Neural cell (in vitro differentiated cells): ENCODE data around the gene GCSAM. TPM values are rescaled to one million over a fixed set of nuclear protein-coding genes. Genes with fewer than 3 reads are reported as not detected.

Experiments
- H2AFZ ChIP-seq: fragments of 200-600, 300-800 bp; sonication (generic), shearing (Covaris generic); 2 replicates; pipeline ENCODE4 v1.6.0; 2014; ENCODE audit warnings: low read depth, mild to moderate bottlenecking, antibody characterized with exemption, low read length, moderate library complexity
- H3F3A ChIP-seq: fragments of 200-600 bp; shearing (Covaris generic); 2 replicates; pipeline ENCODE4 v1.6.1; 2016; ENCODE audit warnings: mild to moderate bottlenecking, moderate library complexity, mixed read lengths, antibody characterized with exemption, low read length; ENCODE audit not compliant: insufficient read depth, poor library complexity, severe bottlenecking
- H3K27ac ChIP-seq: fragments of 200-600, 300-800 bp; sonication (generic), shearing (Covaris generic); 2 replicates; pipeline ENCODE4 v1.5.1; 2014; ENCODE audit warnings: mild to moderate bottlenecking, low read length, moderate library complexity
- H3K27me3 ChIP-seq: fragments of 300-800, 200-600 bp; sonication (generic), shearing (Covaris generic); 2 replicates; pipeline ENCODE4 v1.6.0; 2014; ENCODE audit warnings: mild to moderate bottlenecking, low read depth, low read length, moderate library complexity; ENCODE audit not compliant: insufficient read depth
- H3K36me3 ChIP-seq: fragments of 300-800, 200-600 bp; sonication (generic), shearing (Covaris generic); 2 replicates; pipeline ENCODE4 v1.5.1; 2014; ENCODE audit warnings: mild to moderate bottlenecking, antibody characterized with exemption, low read length, moderate library complexity; ENCODE audit not compliant: insufficient read depth
- H3K4me2 ChIP-seq: fragments of 300-800, 200-600 bp; sonication (generic), shearing (Covaris generic); 2 replicates; pipeline ENCODE4 v1.6.0; 2014; ENCODE audit warnings: mild to moderate bottlenecking, low read length
- H3K4me3 ChIP-seq: fragments of 300-800, 200-600 bp; sonication (generic), shearing (Covaris generic); 2 replicates; pipeline ENCODE4 v1.5.1; 2014; ENCODE audit warnings: mild to moderate bottlenecking, low read length, moderate library complexity
- H3K79me2 ChIP-seq: fragments of 200-600 bp; shearing (Covaris generic); replicated peaks from 2 replicates; pipeline ENCODE4 v1.6.0; 2014; ENCODE audit warnings: mild to moderate bottlenecking, low read length, moderate library complexity; ENCODE audit not compliant: insufficient read depth
- H3K9ac ChIP-seq: fragments of 300-800, 200-600 bp; sonication (generic), shearing (Covaris generic); 2 replicates; pipeline ENCODE4 v1.6.1; 2016; ENCODE audit warnings: mild to moderate bottlenecking, low read length, mixed read lengths
- H3K9me2 ChIP-seq: fragments of 200-600 bp; shearing (Covaris generic); 2 replicates; pipeline ENCODE4 v1.6.1; 2016; ENCODE audit warnings: mild to moderate bottlenecking, low read length, mixed read lengths; ENCODE audit not compliant: insufficient read depth
- H3K9me3 ChIP-seq: fragments of 200-600, 300-800 bp; sonication (generic), shearing (Covaris generic); 2 replicates; pipeline ENCODE4 v1.6.1; 2016; ENCODE audit warnings: mild to moderate bottlenecking, mixed run types, low read length, moderate library complexity, mixed read lengths
- H4K20me1 ChIP-seq: fragments of 200-600 bp; shearing (Covaris generic); 2 replicates; pipeline ENCODE4 v1.6.1; 2016; ENCODE audit warnings: mild to moderate bottlenecking, mixed run types; ENCODE audit not compliant: insufficient read depth
- EP300 ChIP-seq: fragments of 450-650 bp; conservative IDR thresholded peaks from 2 replicates; pipeline ENCODE4 v1.6.1; 2014; ENCODE audit warnings: antibody characterized with exemption, mild to moderate bottlenecking, moderate library complexity; ENCODE audit not compliant: poor library complexity, severe bottlenecking
- EZH2 ChIP-seq: fragments of 200-600, 300-800 bp; shearing (Covaris generic), sonication (generic); IDR thresholded peaks from 2 replicates; pipeline ENCODE4 v1.6.1; 2014; ENCODE audit warnings: antibody characterized with exemption, low read length, borderline replicate concordance, mild to moderate bottlenecking; ENCODE audit not compliant: insufficient read depth, poor library complexity, severe bottlenecking
- MXI1 ChIP-seq: fragments of 450-650 bp; conservative IDR thresholded peaks from 2 replicates; pipeline ENCODE4 v1.6.1; 2014; ENCODE audit warnings: antibody characterized with exemption, mild to moderate bottlenecking; ENCODE audit not compliant: poor library complexity, severe bottlenecking
- POLR2AphosphoS5 ChIP-seq: IDR thresholded peaks from 2 replicates; pipeline ENCODE4 v1.6.1; 2012
- RAD21 ChIP-seq: fragments of 450-650 bp; conservative IDR thresholded peaks from 2 replicates; pipeline ENCODE4 v1.6.1; 2014; ENCODE audit warnings: antibody characterized with exemption, mild to moderate bottlenecking, moderate library complexity
- SMC3 ChIP-seq: fragments of 450-650 bp; conservative IDR thresholded peaks from 2 replicates; pipeline ENCODE4 v1.6.1; 2014; ENCODE audit warnings: antibody characterized with exemption, mild to moderate bottlenecking, moderate library complexity; ENCODE audit not compliant: poor library complexity
- TAF1 ChIP-seq: IDR thresholded peaks from 2 replicates; pipeline ENCODE4 v1.6.1; 2012; ENCODE audit warnings: low read depth
- polyA plus RNA-seq: library from polyadenylated mRNA; depleted of rRNA; stranded (reverse); fragments of >200 nt; gene quantifications from 2 replicates; pipeline ENCODE4 v1.2.3, GENCODE V29; 2014
- TF ChIP-seq, protein P1 (sequence below): fragments of 450-650 bp; IDR thresholded peaks from 2 replicates; pipeline ENCODE4 v1.5.1; 2014; ENCODE audit warnings: antibody characterized with exemption, mild to moderate bottlenecking, moderate library complexity; ENCODE audit not compliant: poor library complexity, severe bottlenecking
- TF ChIP-seq, protein P2 (sequence below): IDR thresholded peaks from 2 replicates; pipeline ENCODE4 v1.6.1; 2012; ENCODE audit warnings: borderline replicate concordance

The GCSAM gene
- polyA plus RNA-seq, 1 donor from 2014 or later, result not detected

DNA sequence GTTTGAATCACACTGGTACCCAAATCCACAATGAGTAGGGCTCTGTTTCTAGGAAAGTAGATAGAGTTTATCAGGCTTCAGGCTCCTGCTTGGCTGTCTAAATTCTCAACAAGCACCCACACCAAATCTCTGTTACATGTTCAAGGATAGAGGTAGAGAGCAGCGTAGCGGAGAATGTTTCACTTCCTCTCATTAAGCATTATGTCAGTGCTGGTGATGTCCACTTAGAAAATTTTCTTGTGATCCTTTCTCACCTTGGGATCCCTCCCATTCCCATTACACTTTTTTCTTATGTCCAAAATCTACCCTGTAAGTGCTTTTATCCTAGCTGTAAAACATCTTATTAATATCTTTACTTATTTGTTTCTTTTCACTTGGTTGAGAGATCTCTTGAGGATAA is 34.7 kb upstream of the GCSAM start:
- Histone ChIP-seq H3F3A (no peaks in the 10 kb centered on the region), H3K27ac (no peak overlapping the region), H3K79me2 (no peaks in the 10 kb centered on the region), H3K9me2 (no peaks in the 10 kb centered on the region), H3K4me2 (no peak overlapping the region), H3K9ac (no peak overlapping the region), H2AFZ (no peak overlapping the region), H3K9me3 (no peaks in the 10 kb centered on the region), H3K36me3 (no peaks in the 10 kb centered on the region), H4K20me1 (no peaks in the 10 kb centered on the region), H3K4me3 (no peak overlapping the region), H3K27me3 (no peaks in the 10 kb centered on the region)
- TF ChIP-seq, protein P1, sequence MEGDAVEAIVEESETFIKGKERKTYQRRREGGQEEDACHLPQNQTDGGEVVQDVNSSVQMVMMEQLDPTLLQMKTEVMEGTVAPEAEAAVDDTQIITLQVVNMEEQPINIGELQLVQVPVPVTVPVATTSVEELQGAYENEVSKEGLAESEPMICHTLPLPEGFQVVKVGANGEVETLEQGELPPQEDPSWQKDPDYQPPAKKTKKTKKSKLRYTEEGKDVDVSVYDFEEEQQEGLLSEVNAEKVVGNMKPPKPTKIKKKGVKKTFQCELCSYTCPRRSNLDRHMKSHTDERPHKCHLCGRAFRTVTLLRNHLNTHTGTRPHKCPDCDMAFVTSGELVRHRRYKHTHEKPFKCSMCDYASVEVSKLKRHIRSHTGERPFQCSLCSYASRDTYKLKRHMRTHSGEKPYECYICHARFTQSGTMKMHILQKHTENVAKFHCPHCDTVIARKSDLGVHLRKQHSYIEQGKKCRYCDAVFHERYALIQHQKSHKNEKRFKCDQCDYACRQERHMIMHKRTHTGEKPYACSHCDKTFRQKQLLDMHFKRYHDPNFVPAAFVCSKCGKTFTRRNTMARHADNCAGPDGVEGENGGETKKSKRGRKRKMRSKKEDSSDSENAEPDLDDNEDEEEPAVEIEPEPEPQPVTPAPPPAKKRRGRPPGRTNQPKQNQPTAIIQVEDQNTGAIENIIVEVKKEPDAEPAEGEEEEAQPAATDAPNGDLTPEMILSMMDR, result no peak
- TF ChIP-seq TAF1, result no peak
- no peak for TF ChIP-seq EP300
- TF ChIP-seq MXI1, result no peak
- no peak for TF ChIP-seq RAD21
- no peak for TF ChIP-seq POLR2AphosphoS5
- no peak for TF ChIP-seq SMC3
- TF ChIP-seq, protein P2, sequence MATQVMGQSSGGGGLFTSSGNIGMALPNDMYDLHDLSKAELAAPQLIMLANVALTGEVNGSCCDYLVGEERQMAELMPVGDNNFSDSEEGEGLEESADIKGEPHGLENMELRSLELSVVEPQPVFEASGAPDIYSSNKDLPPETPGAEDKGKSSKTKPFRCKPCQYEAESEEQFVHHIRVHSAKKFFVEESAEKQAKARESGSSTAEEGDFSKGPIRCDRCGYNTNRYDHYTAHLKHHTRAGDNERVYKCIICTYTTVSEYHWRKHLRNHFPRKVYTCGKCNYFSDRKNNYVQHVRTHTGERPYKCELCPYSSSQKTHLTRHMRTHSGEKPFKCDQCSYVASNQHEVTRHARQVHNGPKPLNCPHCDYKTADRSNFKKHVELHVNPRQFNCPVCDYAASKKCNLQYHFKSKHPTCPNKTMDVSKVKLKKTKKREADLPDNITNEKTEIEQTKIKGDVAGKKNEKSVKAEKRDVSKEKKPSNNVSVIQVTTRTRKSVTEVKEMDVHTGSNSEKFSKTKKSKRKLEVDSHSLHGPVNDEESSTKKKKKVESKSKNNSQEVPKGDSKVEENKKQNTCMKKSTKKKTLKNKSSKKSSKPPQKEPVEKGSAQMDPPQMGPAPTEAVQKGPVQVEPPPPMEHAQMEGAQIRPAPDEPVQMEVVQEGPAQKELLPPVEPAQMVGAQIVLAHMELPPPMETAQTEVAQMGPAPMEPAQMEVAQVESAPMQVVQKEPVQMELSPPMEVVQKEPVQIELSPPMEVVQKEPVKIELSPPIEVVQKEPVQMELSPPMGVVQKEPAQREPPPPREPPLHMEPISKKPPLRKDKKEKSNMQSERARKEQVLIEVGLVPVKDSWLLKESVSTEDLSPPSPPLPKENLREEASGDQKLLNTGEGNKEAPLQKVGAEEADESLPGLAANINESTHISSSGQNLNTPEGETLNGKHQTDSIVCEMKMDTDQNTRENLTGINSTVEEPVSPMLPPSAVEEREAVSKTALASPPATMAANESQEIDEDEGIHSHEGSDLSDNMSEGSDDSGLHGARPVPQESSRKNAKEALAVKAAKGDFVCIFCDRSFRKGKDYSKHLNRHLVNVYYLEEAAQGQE, result no peak
- TF ChIP-seq EZH2, result no peak

DNA sequence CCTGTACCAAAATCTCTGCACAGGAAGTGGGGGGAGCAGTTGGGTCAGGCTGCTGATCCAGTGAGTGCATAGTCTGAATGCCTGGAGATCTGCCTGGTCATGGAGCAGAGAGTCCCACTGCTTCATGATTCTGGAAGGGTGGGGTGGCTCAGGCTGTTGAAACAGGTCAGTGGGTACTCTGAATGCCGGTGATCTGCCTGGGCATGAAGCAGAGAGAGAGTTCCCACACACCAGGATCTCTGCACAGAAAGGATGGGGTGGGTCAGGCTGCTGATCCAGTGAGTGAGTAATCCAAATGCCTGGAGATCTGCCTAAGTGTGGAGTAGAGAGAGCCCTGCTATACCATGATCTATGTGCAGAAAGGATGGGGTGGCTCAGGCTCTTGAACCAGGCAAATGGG is 16.1 kb upstream of the GCSAM start:
- Histone ChIP-seq H3K9ac (no peak overlapping the region), H2AFZ (no peak overlapping the region), H4K20me1 (no peaks in the 10 kb centered on the region), H3K9me3 (no peaks in the 10 kb centered on the region), H3F3A (no peaks in the 10 kb centered on the region), H3K27me3 (no peaks in the 10 kb centered on the region), H3K9me2 (no peaks in the 10 kb centered on the region), H3K36me3 (no peaks in the 10 kb centered on the region), H3K4me2 (no peak overlapping the region), H3K79me2 (no peaks in the 10 kb centered on the region), H3K4me3 (no peak overlapping the region), H3K27ac (no peak overlapping the region)
- TF ChIP-seq TAF1 (no peak), MXI1 (no peak), RAD21 (no peak)
- TF ChIP-seq, protein P2, result no peak
- TF ChIP-seq, protein P1, result no peak
